WTC11 (cell line): ENCODE data around the gene SYT15. TPM values are rescaled to one million over a fixed set of nuclear protein-coding genes. Genes with fewer than 3 reads are reported as not detected.

Experiments used
- EMX1 ChIP-seq: fragments of 250-450 bp; sonication (Bioruptor Pico); IDR thresholded peaks from 2 replicates; pipeline ENCODE4 v1.8.0; 2021; ENCODE audit warnings: mild to moderate bottlenecking
- ERG ChIP-seq: fragments of 250-450 bp; sonication (Bioruptor Pico); IDR thresholded peaks from 2 replicates; pipeline ENCODE4 v1.8.0; 2021; ENCODE audit warnings: mild to moderate bottlenecking
- GABPB1 ChIP-seq: sonication (generic); formaldehyde crosslinking; IDR thresholded peaks from 2 replicates; pipeline ENCODE4 v1.8.1; 2023; ENCODE audit warnings: mild to moderate bottlenecking, missing genetic modification reagents
- HMGA2 ChIP-seq: fragments of 250-450 bp; sonication (Bioruptor Pico); IDR thresholded peaks from 2 replicates; pipeline ENCODE4 v1.4.0; 2021; ENCODE audit warnings: mild to moderate bottlenecking, moderate library complexity
- IRF2 ChIP-seq: sonication (generic); formaldehyde crosslinking; IDR thresholded peaks from 2 replicates; pipeline ENCODE4 v1.8.0; 2022; ENCODE audit warnings: low read depth, missing genetic modification reagents, borderline replicate concordance
- JUN ChIP-seq: sonication (generic); formaldehyde crosslinking; IDR thresholded peaks from 2 replicates; pipeline ENCODE4 v1.8.0; 2023; ENCODE audit warnings: mild to moderate bottlenecking, missing genetic modification reagents
- NR1H2 ChIP-seq: sonication (generic); formaldehyde crosslinking; IDR thresholded peaks from 2 replicates; pipeline ENCODE4 v1.9.0; 2021; ENCODE audit warnings: mild to moderate bottlenecking, moderate library complexity, missing genetic modification reagents
- NR2C2 ChIP-seq: sonication (generic); formaldehyde crosslinking; IDR thresholded peaks from 2 replicates; pipeline ENCODE4 v1.8.0; 2022; ENCODE audit warnings: mild to moderate bottlenecking, missing genetic modification reagents
- SP1 ChIP-seq: sonication (generic); formaldehyde crosslinking; conservative IDR thresholded peaks from 2 replicates; pipeline ENCODE4 v1.8.1; 2022; ENCODE audit warnings: missing genetic modification reagents
- TCF7 ChIP-seq: sonication (generic); formaldehyde crosslinking; IDR thresholded peaks from 2 replicates; pipeline ENCODE4 v1.8.0; 2022; ENCODE audit warnings: mild to moderate bottlenecking, low read depth, missing genetic modification reagents, moderate library complexity
- TEAD1 ChIP-seq: sonication (generic); formaldehyde crosslinking; IDR thresholded peaks from 2 replicates; pipeline ENCODE4 v1.8.0; 2022; ENCODE audit warnings: mild to moderate bottlenecking, missing genetic modification reagents
- TEAD4 ChIP-seq: sonication (generic); formaldehyde crosslinking; IDR thresholded peaks from 2 replicates; pipeline ENCODE4 v1.8.0; 2022; ENCODE audit warnings: mild to moderate bottlenecking, missing genetic modification reagents
- TP53 ChIP-seq: sonication (generic); formaldehyde crosslinking; IDR thresholded peaks from 2 replicates; pipeline ENCODE4 v1.8.1; 2023; ENCODE audit warnings: mild to moderate bottlenecking, missing genetic modification reagents
- ZNF232 ChIP-seq: sonication (generic); formaldehyde crosslinking; IDR thresholded peaks from 2 replicates; pipeline ENCODE4 v1.8.0; 2022; ENCODE audit warnings: mild to moderate bottlenecking, missing genetic modification reagents
- ZNF263 ChIP-seq: sonication (generic); formaldehyde crosslinking; IDR thresholded peaks from 2 replicates; pipeline ENCODE4 v1.8.1; 2022; ENCODE audit warnings: low read depth, mild to moderate bottlenecking, moderate library complexity, missing genetic modification reagents
- ZNF281 ChIP-seq: sonication (generic); formaldehyde crosslinking; IDR thresholded peaks from 2 replicates; pipeline ENCODE4 v1.8.0; 2023; ENCODE audit warnings: mild to moderate bottlenecking, missing genetic modification reagents
- ZNF396 ChIP-seq: fragments of 250-450 bp; sonication (Bioruptor Pico); IDR thresholded peaks from 2 replicates; pipeline ENCODE4 v1.8.0; 2021; ENCODE audit warnings: mild to moderate bottlenecking, moderate library complexity, borderline replicate concordance
- ZSCAN18 ChIP-seq: fragments of 250-450 bp; sonication (Bioruptor Pico); IDR thresholded peaks from 2 replicates; pipeline ENCODE4 v2.1.2; 2022; ENCODE audit warnings: mild to moderate bottlenecking, moderate library complexity
- total RNA-seq: library from RNA; stranded (reverse); gene quantifications from 3 replicates; pipeline ENCODE4 v1.2.3, GENCODE V29; 2021
- TF ChIP-seq, protein P1 (sequence below): sonication (generic); formaldehyde crosslinking; IDR thresholded peaks from 2 replicates; pipeline ENCODE4 v1.8.1; 2023; ENCODE audit warnings: mild to moderate bottlenecking, missing genetic modification reagents, moderate library complexity
- TF ChIP-seq, protein P2 (sequence below): sonication (generic); formaldehyde crosslinking; IDR thresholded peaks from 2 replicates; pipeline ENCODE4 v1.8.0; 2022; ENCODE audit warnings: mild to moderate bottlenecking, missing genetic modification reagents
- TF ChIP-seq, protein P3 (sequence below): fragments of 250-450 bp; sonication (Bioruptor Pico); IDR thresholded peaks from 2 replicates; pipeline ENCODE4 v1.9.0; 2021; ENCODE audit warnings: mild to moderate bottlenecking, borderline replicate concordance
- TF ChIP-seq, protein P4 (sequence below): sonication (generic); formaldehyde crosslinking; conservative IDR thresholded peaks from 2 replicates; pipeline ENCODE4 v1.8.1; 2022; ENCODE audit warnings: mild to moderate bottlenecking, missing genetic modification reagents
- TF ChIP-seq, protein P5 (sequence below): sonication (generic); formaldehyde crosslinking; IDR thresholded peaks from 2 replicates; pipeline ENCODE4 v1.8.1; 2022; ENCODE audit warnings: mild to moderate bottlenecking, missing genetic modification reagents, moderate library complexity, borderline replicate concordance
- TF ChIP-seq, protein P6 (sequence below): fragments of 250-450 bp; sonication (Bioruptor Pico); IDR thresholded peaks from 2 replicates; pipeline ENCODE4 v1.9.0; 2021; ENCODE audit warnings: mild to moderate bottlenecking

Gene SYT15
- total RNA-seq, 1 experiment from 2014 or later: 1.5 TPM

GRCh38 chr10:46555713-46556514, 23.0 kb upstream of the SYT15 start (continued):
- TF ChIP-seq NR2C2 (CRISPR knock-in tag) (0 out of 2 replicates have a peak, but pooled peaks have one; percentile 39), GABPB1 (no peak), ZSCAN18 (no peak), HMGA2 (CRISPR knock-in tag) (no peak), ERG (CRISPR knock-in tag) (no peak), NR1H2 (CRISPR knock-in tag) (no peak), JUN (CRISPR knock-in tag) (peak; percentile 9; the same call in 1 of the 2 replicates), ZNF281 (CRISPR knock-in tag) (no peak; the same call in 1 of the 2 replicates), SP1 (peak; percentile 14; the same call in 1 of the 2 replicates), TP53 (CRISPR knock-in tag) (peak; percentile 76), TEAD1 (CRISPR knock-in tag) (no peak; the same call in 1 of the 2 replicates), EMX1 (CRISPR knock-in tag) (no peak), ZNF263 (CRISPR knock-in tag) (0 out of 2 replicates have a peak, but pooled peaks have one; percentile 49), TCF7 (0 out of 2 replicates have a peak, but pooled peaks have one; percentile 29), ZNF232 (CRISPR knock-in tag) (peak; percentile 83; the same call in 1 of the 2 replicates), ZNF396 (no peak), IRF2 (CRISPR knock-in tag) (no peak), TEAD4 (CRISPR knock-in tag) (no peak; the same call in 1 of the 2 replicates)
- TF ChIP-seq, protein P1, sequence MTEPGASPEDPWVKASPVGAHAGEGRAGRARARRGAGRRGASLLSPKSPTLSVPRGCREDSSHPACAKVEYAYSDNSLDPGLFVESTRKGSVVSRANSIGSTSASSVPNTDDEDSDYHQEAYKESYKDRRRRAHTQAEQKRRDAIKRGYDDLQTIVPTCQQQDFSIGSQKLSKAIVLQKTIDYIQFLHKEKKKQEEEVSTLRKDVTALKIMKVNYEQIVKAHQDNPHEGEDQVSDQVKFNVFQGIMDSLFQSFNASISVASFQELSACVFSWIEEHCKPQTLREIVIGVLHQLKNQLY (CRISPR knock-in tag): no peak
- TF ChIP-seq, protein P2, sequence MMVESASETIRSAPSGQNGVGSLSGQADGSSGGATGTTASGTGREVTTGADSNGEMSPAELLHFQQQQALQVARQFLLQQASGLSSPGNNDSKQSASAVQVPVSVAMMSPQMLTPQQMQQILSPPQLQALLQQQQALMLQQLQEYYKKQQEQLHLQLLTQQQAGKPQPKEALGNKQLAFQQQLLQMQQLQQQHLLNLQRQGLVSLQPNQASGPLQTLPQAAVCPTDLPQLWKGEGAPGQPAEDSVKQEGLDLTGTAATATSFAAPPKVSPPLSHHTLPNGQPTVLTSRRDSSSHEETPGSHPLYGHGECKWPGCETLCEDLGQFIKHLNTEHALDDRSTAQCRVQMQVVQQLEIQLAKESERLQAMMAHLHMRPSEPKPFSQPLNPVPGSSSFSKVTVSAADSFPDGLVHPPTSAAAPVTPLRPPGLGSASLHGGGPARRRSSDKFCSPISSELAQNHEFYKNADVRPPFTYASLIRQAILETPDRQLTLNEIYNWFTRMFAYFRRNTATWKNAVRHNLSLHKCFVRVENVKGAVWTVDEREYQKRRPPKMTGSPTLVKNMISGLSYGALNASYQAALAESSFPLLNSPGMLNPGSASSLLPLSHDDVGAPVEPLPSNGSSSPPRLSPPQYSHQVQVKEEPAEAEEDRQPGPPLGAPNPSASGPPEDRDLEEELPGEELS (CRISPR knock-in tag): 0 out of 2 replicates have a peak, but pooled peaks have one; percentile 67
- TF ChIP-seq, protein P3, sequence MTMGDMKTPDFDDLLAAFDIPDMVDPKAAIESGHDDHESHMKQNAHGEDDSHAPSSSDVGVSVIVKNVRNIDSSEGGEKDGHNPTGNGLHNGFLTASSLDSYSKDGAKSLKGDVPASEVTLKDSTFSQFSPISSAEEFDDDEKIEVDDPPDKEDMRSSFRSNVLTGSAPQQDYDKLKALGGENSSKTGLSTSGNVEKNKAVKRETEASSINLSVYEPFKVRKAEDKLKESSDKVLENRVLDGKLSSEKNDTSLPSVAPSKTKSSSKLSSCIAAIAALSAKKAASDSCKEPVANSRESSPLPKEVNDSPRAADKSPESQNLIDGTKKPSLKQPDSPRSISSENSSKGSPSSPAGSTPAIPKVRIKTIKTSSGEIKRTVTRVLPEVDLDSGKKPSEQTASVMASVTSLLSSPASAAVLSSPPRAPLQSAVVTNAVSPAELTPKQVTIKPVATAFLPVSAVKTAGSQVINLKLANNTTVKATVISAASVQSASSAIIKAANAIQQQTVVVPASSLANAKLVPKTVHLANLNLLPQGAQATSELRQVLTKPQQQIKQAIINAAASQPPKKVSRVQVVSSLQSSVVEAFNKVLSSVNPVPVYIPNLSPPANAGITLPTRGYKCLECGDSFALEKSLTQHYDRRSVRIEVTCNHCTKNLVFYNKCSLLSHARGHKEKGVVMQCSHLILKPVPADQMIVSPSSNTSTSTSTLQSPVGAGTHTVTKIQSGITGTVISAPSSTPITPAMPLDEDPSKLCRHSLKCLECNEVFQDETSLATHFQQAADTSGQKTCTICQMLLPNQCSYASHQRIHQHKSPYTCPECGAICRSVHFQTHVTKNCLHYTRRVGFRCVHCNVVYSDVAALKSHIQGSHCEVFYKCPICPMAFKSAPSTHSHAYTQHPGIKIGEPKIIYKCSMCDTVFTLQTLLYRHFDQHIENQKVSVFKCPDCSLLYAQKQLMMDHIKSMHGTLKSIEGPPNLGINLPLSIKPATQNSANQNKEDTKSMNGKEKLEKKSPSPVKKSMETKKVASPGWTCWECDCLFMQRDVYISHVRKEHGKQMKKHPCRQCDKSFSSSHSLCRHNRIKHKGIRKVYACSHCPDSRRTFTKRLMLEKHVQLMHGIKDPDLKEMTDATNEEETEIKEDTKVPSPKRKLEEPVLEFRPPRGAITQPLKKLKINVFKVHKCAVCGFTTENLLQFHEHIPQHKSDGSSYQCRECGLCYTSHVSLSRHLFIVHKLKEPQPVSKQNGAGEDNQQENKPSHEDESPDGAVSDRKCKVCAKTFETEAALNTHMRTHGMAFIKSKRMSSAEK (CRISPR knock-in tag): peak; percentile 37; the same call in 1 of the 2 replicates
- TF ChIP-seq, protein P4, sequence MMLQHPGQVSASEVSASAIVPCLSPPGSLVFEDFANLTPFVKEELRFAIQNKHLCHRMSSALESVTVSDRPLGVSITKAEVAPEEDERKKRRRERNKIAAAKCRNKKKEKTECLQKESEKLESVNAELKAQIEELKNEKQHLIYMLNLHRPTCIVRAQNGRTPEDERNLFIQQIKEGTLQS (CRISPR knock-in tag): no peak
- TF ChIP-seq, protein P5, sequence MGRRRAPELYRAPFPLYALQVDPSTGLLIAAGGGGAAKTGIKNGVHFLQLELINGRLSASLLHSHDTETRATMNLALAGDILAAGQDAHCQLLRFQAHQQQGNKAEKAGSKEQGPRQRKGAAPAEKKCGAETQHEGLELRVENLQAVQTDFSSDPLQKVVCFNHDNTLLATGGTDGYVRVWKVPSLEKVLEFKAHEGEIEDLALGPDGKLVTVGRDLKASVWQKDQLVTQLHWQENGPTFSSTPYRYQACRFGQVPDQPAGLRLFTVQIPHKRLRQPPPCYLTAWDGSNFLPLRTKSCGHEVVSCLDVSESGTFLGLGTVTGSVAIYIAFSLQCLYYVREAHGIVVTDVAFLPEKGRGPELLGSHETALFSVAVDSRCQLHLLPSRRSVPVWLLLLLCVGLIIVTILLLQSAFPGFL: no peak
- TF ChIP-seq, protein P6, sequence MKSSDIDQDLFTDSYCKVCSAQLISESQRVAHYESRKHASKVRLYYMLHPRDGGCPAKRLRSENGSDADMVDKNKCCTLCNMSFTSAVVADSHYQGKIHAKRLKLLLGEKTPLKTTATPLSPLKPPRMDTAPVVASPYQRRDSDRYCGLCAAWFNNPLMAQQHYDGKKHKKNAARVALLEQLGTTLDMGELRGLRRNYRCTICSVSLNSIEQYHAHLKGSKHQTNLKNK (CRISPR knock-in tag): no peak
